NCI-H1105 (cell line): ENCODE data around the gene RASSF4.

Source experiments
- DNase-seq: peaks from one replicate; lab custom pipeline; 2025; lab: John Stamatoyannopoulos, UW

The RASSF4 gene

GRCh38 chr10:44975431-44976331, 16.1 kb downstream of the RASSF4 start:
- DNase-seq, result peak; percentile 34

GRCh38 chr10:44976352-44977198, 17.0 kb downstream of the RASSF4 start:
- no peak for DNase-seq

- DNase-seq, result no peak
Measured at GRCh38 chr10:44977287-44978212, 17.9 kb downstream of the RASSF4 start.

- DNase-seq, result no peak
Measured at GRCh38 chr10:44978213-44978569, 18.6 kb downstream of the RASSF4 start.

DNA sequence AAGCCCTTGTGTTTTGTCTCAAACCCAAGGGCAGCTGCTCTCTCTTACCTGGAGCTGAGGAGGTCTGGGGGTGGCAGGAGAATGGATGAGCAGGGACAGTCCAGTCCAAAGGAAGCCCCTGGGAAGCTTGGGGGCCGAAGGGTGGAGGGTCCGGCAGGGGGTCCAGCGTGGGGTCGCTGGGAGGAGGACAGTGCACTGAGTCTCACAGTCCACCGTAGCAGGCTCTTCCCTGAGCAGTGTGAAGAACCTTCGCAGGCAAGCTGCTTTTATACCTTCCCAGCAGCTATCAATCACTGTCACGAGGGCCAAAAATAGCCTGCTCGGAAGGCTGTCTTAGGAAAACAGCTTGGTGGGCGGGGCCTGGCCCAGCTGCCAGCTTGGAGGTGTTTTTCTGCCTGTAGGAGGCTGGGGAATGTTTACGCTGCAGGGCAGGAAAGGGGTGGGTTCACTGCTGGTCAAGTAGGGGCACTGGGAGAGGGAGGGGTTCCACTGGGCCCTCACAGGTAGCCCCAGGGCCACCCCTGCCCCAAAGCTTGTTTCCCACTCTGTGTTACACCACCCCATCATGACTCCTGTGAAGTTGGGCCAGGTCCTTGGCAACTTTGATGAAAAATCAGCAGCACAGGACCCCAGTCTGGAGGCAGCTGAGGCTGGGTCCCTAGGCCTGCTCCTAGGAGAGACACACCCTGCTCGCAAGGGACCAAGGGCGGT, 19.1 kb downstream of the RASSF4 start, which contains the start of gene DEPP1:
Gene DEPP1, minus strand, starts transcription at position 240 of the 711 bp plus-strand sequence. CDS start 779 bp downstream, outside the sequence.
- DNase-seq, result peak; percentile 69

GRCh38 chr10:44979281-44980191, 19.9 kb downstream of the RASSF4 start:
- no peak for DNase-seq

DNA sequence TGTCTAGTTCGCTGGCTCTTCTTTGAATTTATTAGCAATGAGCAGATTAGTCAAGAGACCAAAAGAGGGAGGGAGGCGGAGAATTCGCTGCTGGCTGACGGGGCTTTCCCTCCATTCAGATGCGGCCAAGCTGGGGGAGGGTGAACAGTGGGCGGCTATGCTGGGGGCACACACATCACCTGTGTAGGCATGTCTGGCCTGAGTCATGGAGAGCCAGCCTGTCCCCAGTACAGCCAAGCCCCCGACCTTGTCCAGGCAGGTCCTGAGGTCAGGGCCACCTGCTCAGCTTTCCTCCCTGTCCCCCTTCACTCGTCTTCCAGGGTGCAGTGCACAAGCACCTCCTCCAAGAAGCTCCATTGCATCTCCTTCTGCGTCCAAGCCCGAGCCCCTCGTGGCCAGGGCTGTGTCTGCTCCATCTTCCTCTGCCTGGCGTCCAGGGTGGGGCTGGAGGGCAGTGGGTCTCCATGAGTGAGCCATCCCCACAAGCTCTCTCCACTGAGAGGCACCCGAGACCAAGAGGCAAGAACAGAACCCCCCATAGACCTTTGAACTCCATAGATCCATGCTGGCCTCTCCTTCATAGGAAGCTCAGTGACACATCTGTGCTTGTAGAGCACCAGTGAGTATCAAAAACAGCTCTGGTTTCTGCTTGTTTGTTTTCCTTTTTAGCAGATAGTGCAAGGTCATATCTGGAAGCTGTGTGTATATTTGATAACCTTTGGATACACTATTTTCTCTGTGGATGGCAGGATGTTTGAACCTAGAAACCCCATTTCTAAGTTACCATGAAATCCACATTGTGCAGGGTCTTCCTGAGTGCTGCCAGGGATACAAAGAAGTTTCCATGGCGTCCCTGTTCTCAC, 20.9 kb downstream of the RASSF4 start:
- DNase-seq, result no peak

DNA sequence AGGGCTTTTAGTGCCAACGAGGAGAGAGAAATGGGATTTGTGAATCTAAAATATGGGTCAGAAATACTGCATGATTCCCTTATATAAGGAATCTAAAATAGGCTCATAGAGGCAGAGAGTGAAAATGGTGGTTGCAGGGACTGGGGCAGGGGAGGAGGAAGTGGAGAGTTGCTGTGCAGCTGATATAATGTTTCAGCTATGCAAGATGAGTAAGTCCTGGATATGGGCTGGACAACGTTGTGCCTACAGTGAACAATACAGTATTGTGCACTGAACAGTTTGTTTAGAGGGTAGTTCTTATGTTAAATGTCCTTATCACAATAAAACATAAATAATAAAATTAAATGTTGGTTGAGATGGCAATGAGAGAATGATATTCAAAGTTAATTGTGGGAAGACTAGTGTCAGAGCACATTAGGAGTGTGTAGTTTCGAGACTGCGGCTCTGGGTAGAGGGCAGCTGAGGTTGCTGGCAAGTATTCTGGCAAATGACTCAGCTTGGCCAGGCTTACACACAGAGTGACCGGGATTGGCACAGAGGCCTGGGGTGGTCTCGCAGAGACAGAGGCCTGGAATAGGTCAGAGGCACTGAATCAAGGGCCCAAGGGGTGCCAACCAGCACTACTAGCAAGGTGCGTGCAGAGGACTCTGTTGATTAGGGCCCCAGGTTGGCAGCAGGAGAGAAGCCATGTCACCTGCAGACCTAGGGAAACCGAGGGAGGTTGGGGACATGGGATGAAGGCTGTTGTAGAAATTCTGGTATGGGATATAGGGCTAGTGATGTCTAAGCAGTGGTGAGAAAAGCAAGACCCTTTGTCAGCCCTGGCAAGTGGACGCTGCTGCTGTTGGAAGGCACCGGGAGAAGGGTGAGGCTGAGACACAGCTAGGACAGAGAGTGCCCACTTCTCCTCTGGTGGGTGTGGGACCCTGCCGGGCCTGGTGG, 21.8 kb downstream of the RASSF4 start:
- DNase-seq, result no peak

DNA sequence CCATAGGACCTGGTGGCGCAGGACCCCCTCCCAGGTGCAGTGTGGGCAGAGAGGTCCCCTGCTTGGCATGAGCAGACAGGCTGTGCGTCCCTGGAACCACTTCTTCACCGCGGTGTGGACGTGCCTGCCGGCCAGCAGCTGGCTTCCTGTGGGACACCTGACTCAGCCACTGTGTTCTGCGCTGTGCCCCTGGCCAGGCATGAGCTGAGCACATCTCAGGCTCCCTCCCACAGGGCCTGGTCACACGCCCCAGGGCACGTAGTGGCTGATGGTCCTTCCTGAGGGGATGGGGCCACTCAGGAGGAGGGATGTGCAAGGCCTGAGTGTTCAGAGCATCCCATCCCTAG, 22.5 kb downstream of the RASSF4 start:
- no peak for DNase-seq

DNA sequence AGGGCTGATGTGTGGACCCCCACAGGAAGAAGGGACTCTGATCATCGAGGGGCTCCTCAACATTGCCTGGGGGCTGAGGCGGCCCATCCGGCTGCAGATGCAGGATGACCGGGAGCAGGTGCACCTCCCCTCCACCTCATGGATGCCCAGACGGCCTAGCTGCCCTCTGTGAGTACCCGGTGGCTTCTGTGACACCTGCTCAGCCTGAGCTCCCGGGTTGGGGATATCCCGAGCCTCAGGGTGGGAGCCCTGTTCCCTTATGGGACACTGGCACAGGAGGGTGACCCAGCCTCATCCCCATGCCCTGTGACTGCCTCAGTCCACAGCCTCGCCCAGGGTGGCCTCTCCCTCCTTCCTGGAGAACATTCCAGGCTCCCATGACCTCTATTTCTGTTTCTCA, 22.9 kb downstream of the RASSF4 start:
- DNase-seq, result no peak

- no peak for DNase-seq
Measured at GRCh38 chr10:44983066-44983894, 23.7 kb downstream of the RASSF4 start.

DNA sequence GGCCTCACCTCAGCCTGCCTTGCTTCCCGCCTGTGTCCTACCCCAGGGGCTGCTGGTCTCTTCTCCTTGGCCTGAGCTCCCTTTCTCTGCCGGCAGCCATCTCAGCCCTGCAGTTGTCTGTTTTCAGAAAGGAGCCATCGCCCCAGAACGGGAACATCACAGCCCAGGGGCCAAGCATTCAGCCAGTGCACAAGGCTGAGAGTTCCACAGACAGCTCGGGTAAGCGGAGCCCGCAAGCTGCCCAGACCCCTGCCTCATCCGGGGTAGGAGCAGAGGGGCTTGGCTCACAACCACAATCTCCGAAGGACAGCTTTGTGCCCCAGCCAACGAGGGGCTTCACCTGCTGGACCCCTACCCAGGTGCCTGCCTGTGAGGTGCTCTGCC, 24.3 kb downstream of the RASSF4 start:
- DNase-seq, result no peak

- no peak for DNase-seq
Measured at GRCh38 chr10:44984671-44985101, 25.1 kb downstream of the RASSF4 start.

DNA sequence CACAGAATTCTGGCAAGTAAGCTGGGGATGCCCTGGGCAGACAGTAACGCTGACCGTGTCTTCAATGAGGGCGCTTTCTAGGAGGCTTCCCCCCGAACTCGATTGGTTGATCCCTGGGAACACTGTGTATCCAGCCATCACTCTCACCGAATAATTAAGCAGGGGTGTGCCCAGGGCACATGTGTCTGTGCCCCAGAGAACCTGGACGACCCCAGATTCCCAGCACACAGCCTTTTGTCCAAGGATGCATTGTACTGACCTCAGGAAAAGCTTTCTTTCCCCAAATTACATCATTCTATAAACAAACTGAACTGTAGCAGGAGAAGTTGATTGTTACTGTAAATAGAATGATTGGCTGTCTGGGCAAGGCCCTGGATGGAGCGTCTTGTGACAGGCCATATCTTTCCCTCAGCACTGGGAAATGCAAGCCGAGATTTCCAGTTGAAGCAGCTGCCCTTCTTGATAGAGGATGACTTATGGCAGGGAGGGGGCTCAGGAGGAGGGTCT, 25.6 kb downstream of the RASSF4 start:
- DNase-seq, result no peak

DNA sequence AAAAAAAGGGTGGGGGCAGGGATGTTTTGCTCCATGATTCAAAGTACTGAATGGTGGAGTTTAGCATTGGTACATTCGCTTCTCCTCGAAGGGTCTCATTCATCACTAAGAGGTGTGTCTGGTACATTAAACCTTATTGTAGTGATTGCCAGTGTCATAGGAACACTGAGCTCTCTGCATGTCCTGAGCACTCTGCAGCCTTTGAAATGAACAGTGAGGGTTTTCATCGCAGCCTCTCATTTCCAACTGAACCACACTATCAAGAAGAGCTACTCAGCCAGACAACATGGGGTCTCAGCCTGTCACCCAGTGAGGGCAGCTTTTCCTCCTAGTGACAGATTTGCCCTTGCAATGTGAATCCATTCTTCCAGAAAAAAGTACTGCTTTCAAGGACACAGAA, 26.6 kb downstream of the RASSF4 start:
- DNase-seq, result no peak

- no peak for DNase-seq
Measured at GRCh38 chr10:44986670-44987069, 27.1 kb downstream of the RASSF4 start.
